HepG2 (cell line): ENCODE measurements around the gene RNF10. TPM values are rescaled to one million over a fixed set of nuclear protein-coding genes. Genes with fewer than 3 reads are reported as not detected.

ENCODE experiments used
- ATAC-seq: fragments of 200-7000 bp; cut with Tn5 transposase; 3 replicates; pipeline ENCODE4 v1.9.1; 2020; ENCODE audit warnings: mild to moderate bottlenecking, moderate library complexity
- BruUV-seq: library from RNA; stranded (reverse); fragments of 400-500 nt; replicated peaks from 2 replicates; lab custom pipeline; 2021; lab: Mats Ljungman, UMichigan
- CTCF ChIA-PET: fragments of 300-600 bp; formaldehyde crosslinking; extraction: SDS; loops from one replicate; lab custom pipeline; 2021; ENCODE audit warnings: low total read pairs, inconsistent platforms, low intra/inter-chr PET ratio; lab: Yijun Ruan, JAX
- POLR2A ChIA-PET: fragments of 350-600 bp; sonication (Branson Sonifier 250); formaldehyde crosslinking; loops from one replicate; lab custom pipeline; 2020; ENCODE audit warnings: antibody characterized with exemption, inconsistent platforms; lab: Yijun Ruan, JAX
- DNase-seq: peaks from one replicate; pipeline ENCODE4 v3.0.0-alpha.2; 2015; ENCODE audit warnings: low spot score
- FAIRE-seq: peaks from 3 replicates; lab custom pipeline; 2011; peaks lifted over from hg19 to GRCh38; lab: Jason Lieb, UNC
- H2AFZ ChIP-seq: one replicate; pipeline ENCODE4 v1.6.1; 2011; ENCODE audit warnings: low read length, inconsistent platforms
- H3K27ac ChIP-seq: fragments of 300-600 bp; 3 replicates; pipeline ENCODE4 v1.8.0; 2011; ENCODE audit warnings: mixed run types, mild to moderate bottlenecking, mixed read lengths, low read length, inconsistent platforms; ENCODE audit not compliant: insufficient read depth; ENCODE audit errors: extremely low read length
- H3K27me3 ChIP-seq, 2 experiments: fragments of 200-600 bp in 1 of 2; 2 replicates in 1 of 2; 3 replicates in 1 of 2; pipeline versions ENCODE4 v1.6.0 to v1.8.0; 2011; ENCODE audit warnings: low read length in 2 of 2, mild to moderate bottlenecking in 2 of 2, moderate library complexity in 2 of 2, inconsistent platforms in 1 of 2; ENCODE audit not compliant: insufficient read depth in 2 of 2, control insufficient read depth in 1 of 2
- H3K36me3 ChIP-seq, 2 experiments: fragments of 200-600 bp in 1 of 2; replicated peaks in 1 of 2; 2 replicates in 1 of 2; 3 replicates in 1 of 2; pipeline versions ENCODE4 v1.5.1 to v1.8.0; 2011; ENCODE audit warnings: low read length in 2 of 2, inconsistent platforms in 1 of 2; ENCODE audit not compliant: insufficient read depth in 2 of 2, control insufficient read depth in 1 of 2
- H3K4me1 ChIP-seq: 2 replicates; pipeline ENCODE4 v1.5.1; 2012; ENCODE audit warnings: low read length, inconsistent platforms; ENCODE audit not compliant: insufficient read depth
- H3K4me2 ChIP-seq: 2 replicates; pipeline ENCODE4 v1.6.0; 2011; ENCODE audit warnings: low read depth, low read length, inconsistent platforms
- H3K4me3 ChIP-seq, 3 experiments: fragments of 200-600 bp in 1 of 3; sonication (generic), shearing (Covaris generic) in 1 of 3; replicated peaks in 1 of 3; 2 replicates each; pipeline ENCODE4 v1.5.1; 2011 to 2016; ENCODE audit warnings: low read length in 3 of 3, inconsistent platforms in 2 of 3, low read depth in 2 of 3, mild to moderate bottlenecking in 2 of 3, control low read depth in 1 of 3, mixed read lengths in 1 of 3; ENCODE audit not compliant: insufficient read depth in 1 of 3
- H3K79me2 ChIP-seq: one replicate; pipeline ENCODE4 v1.6.1; 2011; ENCODE audit warnings: low read length, inconsistent platforms; ENCODE audit not compliant: insufficient read depth
- H3K9ac ChIP-seq: 2 replicates; pipeline ENCODE4 v1.6.0; 2011; ENCODE audit warnings: mild to moderate bottlenecking, low read depth, low read length, inconsistent platforms; ENCODE audit not compliant: insufficient read depth
- H3K9me3 ChIP-seq: 2 replicates; pipeline ENCODE4 v1.5.1; 2012; ENCODE audit warnings: mild to moderate bottlenecking, low read length
- H4K20me1 ChIP-seq: 2 replicates; pipeline ENCODE4 v1.6.0; 2011; ENCODE audit warnings: inconsistent platforms, mild to moderate bottlenecking, low read length, moderate library complexity; ENCODE audit not compliant: insufficient read depth
- TP53 ChIP-seq: sonication (generic); formaldehyde crosslinking; conservative IDR thresholded peaks from 2 replicates; pipeline ENCODE4 v1.4.0; 2020; ENCODE audit warnings: missing genetic modification reagents
- ZBTB25 ChIP-seq: IDR thresholded peaks from 2 replicates; pipeline ENCODE4 v1.6.1; 2018; ENCODE audit warnings: missing genetic modification reagents
- ZBTB8A ChIP-seq: sonication (generic); formaldehyde crosslinking; IDR thresholded peaks from 2 replicates; pipeline ENCODE4 v1.4.0; 2020; ENCODE audit warnings: mild to moderate bottlenecking, low read depth, missing genetic modification reagents, borderline replicate concordance
- ZNF713 ChIP-seq: sonication (generic); formaldehyde crosslinking; IDR thresholded peaks from 2 replicates; pipeline ENCODE4 v1.4.0; 2020; ENCODE audit warnings: mild to moderate bottlenecking, missing genetic modification reagents
- WGBS: methylation state at CpG from one replicate; pipeline ENCODE4 v1.1.6; 2017; ENCODE audit warnings: low lambda C conversion rate; 5-methylcytosine and 5-hydroxymethylcytosine counted together
- in situ Hi-C: cut with HindIII; loops from 2 replicates; pipeline ENCODE4 v1.10.0; 2017; ENCODE audit warnings: low pct_unique_long_range_greater_than_20kb; ENCODE audit not compliant: extremely low pct_ligation_motif_present
- intact Hi-C: fragments of 100-400 bp; cut with micrococcal nuclease; formaldehyde crosslinking; loops from one replicate; pipeline ENCODE4 v1.10.0; 2022; ENCODE audit not compliant: unreplicated experiment
- polyA plus RNA-seq, 8 experiments: library from polyadenylated mRNA; depleted of rRNA in 3 of 8; stranded (reverse) in 7 of 8; unstranded in 1 of 8; fragments of >200 nt; fragmentation: Illumina TruSeq in 4 of 8; extraction: Trizol in 4 of 8; gene quantifications; 2 replicates each; pipeline versions ENCODE4 v1.2.1 to v1.2.3, GENCODE V29; 2011 to 2016; ENCODE audit warnings: low read depth in 4 of 8, missing spikeins in 1 of 8, mixed read lengths in 1 of 8; ENCODE audit not compliant: insufficient read depth in 1 of 8
- total RNA-seq, 5 experiments: library from RNA; depleted of rRNA; stranded (reverse); fragments of >200 nt; fragmentation: Illumina TruSeq; extraction: Trizol; gene quantifications; 2 replicates each; pipeline ENCODE4 v1.2.3, GENCODE V29; 2016; ENCODE audit warnings: low read depth in 1 of 5
- TF ChIP-seq, protein P1 (sequence below): sonication (generic); formaldehyde crosslinking; IDR thresholded peaks from 2 replicates; pipeline ENCODE4 v1.5.1; 2020; ENCODE audit warnings: mild to moderate bottlenecking, missing genetic modification reagents, borderline replicate concordance
- TF ChIP-seq, protein P2 (sequence below): sonication (generic); formaldehyde crosslinking; IDR thresholded peaks from 2 replicates; pipeline ENCODE4 v1.4.0; 2020; ENCODE audit warnings: missing genetic modification reagents

The RNF10 gene
- total and polyA plus RNA-seq, 2 of the 13 experiments (the other 11 are each of a cell fraction or from before 2014, with no cell fraction given): 62.5 to 88.0 TPM

GRCh38 chr12:120586206-120586605 is 52.0 kb downstream of the RNF10 start:
- intact Hi-C loops: no loop called here

More at GRCh38 chr12:120586206-120586605, 52.0 kb downstream of the RNF10 start:
- no TSS peak for BruUV-seq
- no peaks in the 10 kb centered on the region for H3K9me3 ChIP-seq
- ChIA-PET CTCF (no interaction called here), POLR2A (no interaction called here)
- no peaks in the 10 kb centered on the region for H3K79me2 ChIP-seq
- 24% methylated on average over 7 of the region's 7 CpGs for WGBS
- H3K27ac ChIP-seq: no peak overlapping the region
- H2AFZ ChIP-seq: no peak overlapping the region
- FAIRE-seq: no peak
- no peak for TF ChIP-seq ZBTB25
- TF ChIP-seq ZNF713 (CRISPR knock-in tag): no peak
- TF ChIP-seq, protein P1, sequence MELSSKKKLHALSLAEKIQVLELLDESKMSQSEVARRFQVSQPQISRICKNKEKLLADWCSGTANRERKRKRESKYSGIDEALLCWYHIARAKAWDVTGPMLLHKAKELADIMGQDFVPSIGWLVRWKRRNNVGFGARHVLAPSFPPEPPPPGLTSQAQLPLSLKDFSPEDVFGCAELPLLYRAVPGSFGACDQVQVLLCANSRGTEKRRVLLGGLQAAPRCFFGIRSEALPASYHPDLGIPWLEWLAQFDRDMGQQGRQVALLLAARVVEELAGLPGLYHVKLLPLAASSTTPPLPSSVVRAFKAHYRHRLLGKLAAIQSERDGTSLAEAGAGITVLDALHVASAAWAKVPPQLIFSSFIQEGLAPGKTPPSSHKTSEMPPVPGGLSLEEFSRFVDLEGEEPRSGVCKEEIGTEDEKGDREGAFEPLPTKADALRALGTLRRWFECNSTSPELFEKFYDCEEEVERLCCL (CRISPR knock-in tag): no peak
- TF ChIP-seq TP53 (CRISPR knock-in tag): no peak
- TF ChIP-seq, protein P2, sequence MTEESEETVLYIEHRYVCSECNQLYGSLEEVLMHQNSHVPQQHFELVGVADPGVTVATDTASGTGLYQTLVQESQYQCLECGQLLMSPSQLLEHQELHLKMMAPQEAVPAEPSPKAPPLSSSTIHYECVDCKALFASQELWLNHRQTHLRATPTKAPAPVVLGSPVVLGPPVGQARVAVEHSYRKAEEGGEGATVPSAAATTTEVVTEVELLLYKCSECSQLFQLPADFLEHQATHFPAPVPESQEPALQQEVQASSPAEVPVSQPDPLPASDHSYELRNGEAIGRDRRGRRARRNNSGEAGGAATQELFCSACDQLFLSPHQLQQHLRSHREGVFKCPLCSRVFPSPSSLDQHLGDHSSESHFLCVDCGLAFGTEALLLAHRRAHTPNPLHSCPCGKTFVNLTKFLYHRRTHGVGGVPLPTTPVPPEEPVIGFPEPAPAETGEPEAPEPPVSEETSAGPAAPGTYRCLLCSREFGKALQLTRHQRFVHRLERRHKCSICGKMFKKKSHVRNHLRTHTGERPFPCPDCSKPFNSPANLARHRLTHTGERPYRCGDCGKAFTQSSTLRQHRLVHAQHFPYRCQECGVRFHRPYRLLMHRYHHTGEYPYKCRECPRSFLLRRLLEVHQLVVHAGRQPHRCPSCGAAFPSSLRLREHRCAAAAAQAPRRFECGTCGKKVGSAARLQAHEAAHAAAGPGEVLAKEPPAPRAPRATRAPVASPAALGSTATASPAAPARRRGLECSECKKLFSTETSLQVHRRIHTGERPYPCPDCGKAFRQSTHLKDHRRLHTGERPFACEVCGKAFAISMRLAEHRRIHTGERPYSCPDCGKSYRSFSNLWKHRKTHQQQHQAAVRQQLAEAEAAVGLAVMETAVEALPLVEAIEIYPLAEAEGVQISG (CRISPR knock-in tag): no peak
- TF ChIP-seq ZBTB8A (CRISPR knock-in tag): no peak
- TF ChIP-seq, all 625 proteins: peak for 0
- Histone ChIP-seq H3K4me3 (no peak overlapping the region), H3K9ac (no peak overlapping the region), H3K36me3 (no peaks in the 10 kb centered on the region), H3K4me2 (no peak overlapping the region), H3K4me1 (peaks cover 33% of the 10 kb centered on the region), H4K20me1 (no peaks in the 10 kb centered on the region), H3K27me3 (peaks cover 2 to 18% of the 10 kb centered on the region in 2 experiments; a peak in 4 of 5 replicates)
- ATAC-seq (no peak), DNase-seq (no peak)
- in situ Hi-C loops: no loop called here
